Activated T-helper 1 cell treated with Interleukin-2 at 50 U/mL for 16 hours (primary cell): ENCODE results near the gene ADAMTS10.
A peak's percentile ranks its signal among the peaks of the same experiment; 100 is the strongest.
"Not testable (repeated sequence)": the region's sequence is repeated elsewhere in the genome, so short reads cannot be mapped to it uniquely, and the experiment has no call there.

Experiments
- DNase-seq: peaks from one replicate; pipeline ENCODE4 v3.0.0-alpha.2; 2020; ENCODE audit warnings: low read depth

The ADAMTS10 gene

GRCh38 chr19:8610041-8610935, at the start of gene ADAMTS10:
Gene ADAMTS10, minus strand, starts transcription at chr19:8610715. Its CDS starts 5,005 bp downstream, at chr19:8605710.
- DNase-seq, result peak; percentile 31

GRCh38 chr19:8659905-8660304, 49.4 kb upstream of the ADAMTS10 start:
- DNase-seq, result no peak

- no peak for DNase-seq
Observed at GRCh38 chr19:8657869-8658268, 47.4 kb upstream of the ADAMTS10 start.

- peak; percentile 24 for DNase-seq
Observed at GRCh38 chr19:8655340-8655709, 44.8 kb upstream of the ADAMTS10 start.

GRCh38 chr19:8654591-8655339, 44.2 kb upstream of the ADAMTS10 start:
- DNase-seq, result peak; percentile 49

- DNase-seq, result no peak
Observed at GRCh38 chr19:8648240-8648639, 37.7 kb upstream of the ADAMTS10 start.

- no peak for DNase-seq
Observed at GRCh38 chr19:8643860-8644653, 33.5 kb upstream of the ADAMTS10 start.

GRCh38 chr19:8642561-8642960, 32.0 kb upstream of the ADAMTS10 start:
- DNase-seq, result no peak

GRCh38 chr19:8641908-8642547, 31.5 kb upstream of the ADAMTS10 start:
- no peak for DNase-seq

- DNase-seq, result no peak
Observed at GRCh38 chr19:8641221-8641907, 30.8 kb upstream of the ADAMTS10 start.

GRCh38 chr19:8640402-8641004, 30.0 kb upstream of the ADAMTS10 start:
- no peak for DNase-seq

- no peak for DNase-seq
Observed at GRCh38 chr19:8639821-8640401, 29.4 kb upstream of the ADAMTS10 start.

- DNase-seq, result no peak
Observed at GRCh38 chr19:8638078-8638619, 27.6 kb upstream of the ADAMTS10 start.

GRCh38 chr19:8637070-8637469, 26.6 kb upstream of the ADAMTS10 start:
- not testable (repeated sequence) for DNase-seq

GRCh38 chr19:8635422-8635821, 24.9 kb upstream of the ADAMTS10 start:
- no peak for DNase-seq

- DNase-seq, result no peak
Observed at GRCh38 chr19:8631425-8631819, 20.9 kb upstream of the ADAMTS10 start.

- DNase-seq, result no peak
Observed at GRCh38 chr19:8630796-8631424, 20.4 kb upstream of the ADAMTS10 start.

GRCh38 chr19:8629996-8630683, 19.6 kb upstream of the ADAMTS10 start, which contains the start of gene NFILZ:
Gene NFILZ, plus strand, starts transcription at chr19:8630633. Its CDS starts 46,133 bp downstream, at chr19:8676766.
- no peak for DNase-seq

GRCh38 chr19:8629184-8629583, 18.7 kb upstream of the ADAMTS10 start:
- no peak for DNase-seq
